HG03175 (cell line): ENCODE data around the gene RUNX2.

Experiments used
- ATAC-seq: cut with Tn5 transposase; IDR thresholded peaks from one replicate; pipeline ENCODE4 v1.9.1; 2021; ENCODE audit warnings: mild to moderate bottlenecking, moderate library complexity; ENCODE audit not compliant: unreplicated experiment

Gene RUNX2

DNA sequence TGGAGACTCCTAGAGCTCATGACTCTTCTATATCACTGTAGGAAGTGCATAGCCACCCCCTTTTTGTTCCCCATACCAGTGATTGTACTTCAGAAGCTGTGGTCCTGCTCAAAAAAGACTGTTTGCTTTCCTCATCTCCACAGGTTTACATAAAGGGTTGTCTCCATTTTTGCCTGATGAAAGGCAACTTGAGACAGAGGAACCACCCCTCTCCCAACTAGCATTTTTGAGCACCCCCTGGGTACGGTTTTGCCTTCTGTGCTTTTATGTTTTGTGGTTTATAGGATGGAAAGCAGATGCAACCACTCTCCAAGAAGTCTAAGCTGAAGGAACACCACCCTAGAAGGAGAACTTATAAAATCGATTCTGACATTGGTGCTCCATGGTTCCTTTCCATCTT is 177.3 kb downstream of the RUNX2 start:
- ATAC-seq, result no peak

DNA sequence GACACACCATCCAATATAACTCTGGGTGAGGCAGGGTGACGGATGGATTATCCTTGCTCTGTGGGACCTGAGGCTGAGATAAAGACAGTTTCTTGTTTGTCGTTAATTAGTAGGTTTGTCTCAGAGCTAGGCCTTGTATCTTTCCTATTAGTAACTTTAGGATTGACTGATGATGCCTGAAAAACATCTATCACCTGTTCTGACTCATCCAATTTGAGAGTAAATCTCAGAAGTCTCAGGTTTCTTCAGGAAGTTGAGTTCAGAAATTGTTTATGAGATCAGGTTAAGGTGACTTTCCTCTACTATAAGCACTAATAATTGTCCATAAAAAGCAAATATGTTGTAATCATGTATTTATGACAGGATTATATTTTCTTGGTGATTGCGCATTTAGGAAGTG is 179.1 kb downstream of the RUNX2 start:
- no peak for ATAC-seq

DNA sequence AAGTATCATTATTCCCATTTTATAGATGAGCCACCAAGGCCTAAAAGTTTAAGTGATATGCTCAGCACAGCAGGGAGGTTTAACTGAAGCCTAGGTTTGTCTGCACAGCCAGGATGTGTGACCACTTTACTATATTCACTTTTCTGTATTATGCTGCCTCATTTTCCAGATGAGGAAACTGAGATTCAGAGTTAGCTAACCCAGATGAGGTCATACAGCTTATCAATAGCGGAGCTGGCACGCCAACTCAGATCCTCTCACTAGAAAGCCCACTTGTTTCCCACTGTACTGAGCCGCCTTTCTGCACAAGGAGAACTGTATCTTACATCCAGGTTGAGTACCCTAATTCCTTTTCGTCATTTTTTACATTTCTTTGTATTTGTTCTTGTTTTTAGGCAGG is 181.3 kb downstream of the RUNX2 start:
- no peak for ATAC-seq

DNA sequence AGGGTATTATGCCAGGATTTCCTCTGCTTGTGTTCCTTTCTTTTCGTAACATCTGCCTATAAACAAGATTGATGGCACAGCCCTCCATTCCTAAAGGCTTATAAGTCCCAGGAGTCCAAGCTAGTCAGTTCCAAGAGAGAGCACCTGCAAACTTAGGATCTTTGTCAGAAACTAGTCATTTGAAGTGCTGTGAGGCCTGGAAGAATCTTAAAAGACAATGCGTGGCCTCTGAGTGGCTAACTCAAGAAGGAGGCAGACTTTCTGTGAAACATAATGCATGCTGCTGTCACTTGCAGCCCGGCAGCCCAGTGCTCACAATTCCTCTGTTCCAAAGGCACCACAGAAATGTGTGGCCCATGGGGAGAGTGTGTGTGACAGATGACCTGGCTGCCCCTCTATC is 184.6 kb downstream of the RUNX2 start:
- ATAC-seq, result no peak

DNA sequence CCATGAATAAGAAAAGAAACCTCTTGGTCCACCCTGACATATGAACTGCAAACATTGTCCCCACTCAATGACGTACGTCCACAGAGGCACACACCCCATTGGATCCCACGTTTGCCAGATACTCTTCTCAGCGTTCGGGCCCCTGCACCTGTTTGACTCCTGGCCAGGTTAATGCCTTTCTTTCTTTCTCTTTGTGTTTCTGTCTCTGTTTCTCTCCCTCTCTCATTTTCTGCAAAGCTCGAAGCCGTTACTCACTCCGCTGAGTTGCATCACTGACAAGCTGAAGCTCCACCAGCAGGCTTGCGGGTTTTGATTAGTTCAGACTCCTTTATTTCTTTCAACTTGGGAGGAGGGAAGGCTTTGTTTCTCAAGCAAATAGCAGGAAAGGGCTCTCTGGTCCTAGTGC is 185.1 kb downstream of the RUNX2 start:
- no peak for ATAC-seq

DNA sequence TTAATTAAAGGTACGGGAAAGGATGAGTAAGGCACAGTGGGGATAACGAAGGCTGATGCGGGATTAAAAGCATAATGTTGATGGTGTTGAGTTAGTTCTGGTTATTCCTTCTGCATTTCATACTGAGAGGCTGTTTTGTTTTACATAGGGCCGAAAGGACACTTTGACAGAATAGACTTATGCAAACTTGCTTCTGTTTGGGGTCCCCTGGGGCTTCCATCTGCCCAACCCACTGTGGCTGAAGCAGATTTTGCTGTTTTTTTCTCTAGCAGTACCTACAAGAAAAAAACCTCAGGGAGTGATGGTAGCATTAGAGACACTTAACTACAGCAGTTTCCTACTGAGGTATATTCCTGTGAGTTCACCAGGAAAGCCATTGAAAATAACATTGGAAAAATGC is 185.7 kb downstream of the RUNX2 start:
- no peak for ATAC-seq

DNA sequence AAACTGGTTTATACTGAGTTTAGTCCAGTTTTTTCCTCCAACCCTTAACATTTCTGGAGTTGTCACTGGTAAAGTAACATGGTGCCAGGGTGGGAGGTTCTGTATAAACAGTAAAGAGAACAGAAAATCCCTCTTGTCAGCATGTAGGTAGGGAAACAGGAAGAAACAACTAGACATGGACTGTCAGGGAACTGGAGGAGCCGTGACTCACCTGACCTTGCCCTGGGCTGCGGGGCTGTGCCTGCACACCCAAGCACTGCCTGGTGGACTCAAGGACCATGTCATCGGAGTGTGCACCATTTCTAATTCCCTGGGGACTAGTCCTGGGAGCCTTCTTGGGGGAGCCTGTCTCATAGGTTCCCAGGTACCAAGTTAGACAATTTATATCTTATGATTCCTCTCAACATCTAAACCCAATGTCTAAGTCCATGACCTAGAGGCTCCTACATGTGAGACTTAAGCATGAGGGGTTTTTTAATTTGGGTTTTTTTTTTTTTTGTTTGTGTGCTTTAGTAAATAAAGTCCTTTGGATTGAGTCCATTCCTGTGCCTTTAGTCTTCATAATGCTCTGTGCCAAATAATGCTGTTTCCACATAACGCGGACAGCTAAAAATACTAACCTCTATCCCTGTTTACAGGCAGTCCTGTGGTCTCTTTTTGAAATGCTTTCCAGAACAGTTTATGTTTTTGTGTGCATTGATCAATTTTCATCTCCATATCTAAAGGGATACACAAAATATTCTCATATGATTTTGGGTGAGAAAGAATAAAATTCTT is 186.5 kb downstream of the RUNX2 start:
- no peak for ATAC-seq

DNA sequence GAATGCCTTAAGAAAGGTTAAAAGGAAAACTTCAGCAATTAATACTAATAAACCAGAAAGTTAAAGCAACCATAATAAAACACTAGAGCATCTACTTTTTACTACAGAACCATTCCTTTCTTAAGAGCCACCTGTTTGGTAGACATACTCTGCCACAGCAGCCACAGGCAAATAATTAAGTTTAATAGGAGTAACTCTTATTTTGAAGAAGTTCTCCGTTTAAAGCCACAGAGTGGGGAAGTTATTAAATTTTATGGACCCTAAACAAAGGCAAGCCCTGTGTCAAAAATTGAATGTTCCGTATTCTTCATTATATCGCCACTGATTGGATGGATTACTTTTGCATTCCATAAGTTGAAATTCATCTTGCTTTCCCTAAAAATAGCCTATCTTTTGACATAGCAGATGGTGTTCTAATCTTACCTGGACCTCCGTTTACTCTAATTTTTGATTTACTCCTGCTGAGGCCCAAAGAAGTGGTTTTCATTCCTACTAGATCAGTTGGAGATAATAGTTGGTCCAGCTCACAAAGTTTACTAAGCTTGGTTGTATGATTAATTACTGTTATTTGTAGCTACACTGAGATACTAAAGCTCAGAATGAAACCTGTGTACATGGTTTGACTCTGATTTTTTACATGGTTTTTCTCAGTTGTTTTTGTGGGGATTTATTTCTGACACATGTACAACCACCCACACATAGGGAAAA is 190.0 kb downstream of the RUNX2 start:
- no peak for ATAC-seq

DNA sequence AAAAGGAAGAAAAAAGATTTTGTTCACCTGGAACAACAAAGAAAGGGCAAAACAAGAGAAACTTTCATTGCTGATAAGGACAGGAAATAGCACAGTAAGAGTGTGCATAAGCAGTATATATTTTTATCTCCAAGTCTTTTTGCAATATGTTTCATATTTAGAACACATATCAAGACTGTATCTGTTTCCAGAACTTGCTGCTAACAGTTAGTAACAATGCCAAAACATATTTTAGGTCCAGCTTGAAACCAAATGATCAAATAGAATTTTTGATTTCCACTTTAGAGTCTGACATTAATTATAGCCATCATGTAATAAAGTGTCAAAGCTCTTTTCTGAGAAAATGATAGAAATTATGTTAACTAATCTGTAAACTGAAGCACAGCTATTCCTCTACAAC is 193.1 kb downstream of the RUNX2 start:
- ATAC-seq, result no peak

DNA sequence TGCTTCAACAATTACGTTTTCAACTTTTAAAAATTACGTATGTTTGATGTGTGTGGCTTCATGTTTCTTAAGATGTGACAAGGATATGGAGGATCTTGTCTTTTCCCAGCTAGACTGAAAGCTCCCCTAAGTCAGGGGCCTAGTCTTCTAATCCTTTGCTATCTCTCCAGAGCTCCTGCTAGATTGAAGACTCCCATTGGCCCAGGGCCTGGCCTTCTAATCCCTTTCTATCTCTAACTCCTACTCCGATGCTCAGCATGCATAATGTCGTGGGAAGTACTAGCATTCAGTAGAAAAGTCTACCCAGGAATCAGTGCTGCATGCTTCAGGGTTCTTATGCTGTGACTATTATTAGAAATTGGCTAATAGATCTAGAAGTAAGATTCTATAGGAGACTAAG is 194.4 kb downstream of the RUNX2 start:
- ATAC-seq, result no peak

DNA sequence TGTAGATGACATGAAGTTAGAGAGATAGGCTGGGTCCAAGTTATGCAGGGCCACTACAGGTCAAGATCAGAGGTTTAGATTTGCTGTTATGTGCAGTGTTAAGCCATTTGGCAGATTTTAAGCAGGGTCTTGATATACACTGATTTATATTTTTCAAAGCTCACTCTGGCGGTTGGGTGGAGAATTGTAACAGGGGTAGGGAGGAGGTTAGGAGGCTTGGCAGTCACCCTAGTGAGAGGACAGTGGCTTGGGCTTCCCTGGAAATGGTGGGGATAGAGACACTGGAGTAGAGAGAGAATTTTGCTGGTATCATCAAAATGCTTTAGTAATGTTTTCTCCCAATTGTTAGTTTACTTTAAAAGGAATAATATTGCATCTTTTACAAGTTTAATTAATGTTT is 199.1 kb downstream of the RUNX2 start:
- no peak for ATAC-seq

DNA sequence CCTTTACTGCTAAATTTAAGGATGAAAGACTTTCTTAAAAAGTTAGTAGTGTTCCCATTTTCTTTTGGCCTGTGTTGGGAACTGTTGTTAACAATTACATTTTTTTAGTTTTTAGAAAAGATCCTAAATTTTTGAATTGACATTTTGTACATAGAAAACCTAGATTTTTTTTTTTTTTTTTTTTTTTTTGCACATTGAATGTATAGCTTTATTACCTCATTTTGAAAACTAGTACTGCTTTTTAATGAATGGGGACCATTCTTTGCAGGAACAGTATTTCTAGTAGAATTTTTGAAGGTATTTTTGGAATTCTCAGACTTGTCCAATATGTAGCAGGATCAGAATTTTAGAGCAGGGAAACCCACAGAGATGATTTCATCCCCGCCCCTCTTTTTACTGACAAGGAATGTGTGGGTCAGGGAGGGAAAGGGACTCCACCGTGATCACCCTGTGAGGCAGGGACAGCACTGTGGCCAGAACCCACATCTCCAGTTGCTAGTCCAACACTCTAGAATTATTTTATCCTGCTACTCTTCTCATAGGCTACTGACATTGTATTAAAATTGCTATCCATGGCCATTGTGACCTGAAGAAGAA is 204.0 kb downstream of the RUNX2 start:
- ATAC-seq, result no peak

DNA sequence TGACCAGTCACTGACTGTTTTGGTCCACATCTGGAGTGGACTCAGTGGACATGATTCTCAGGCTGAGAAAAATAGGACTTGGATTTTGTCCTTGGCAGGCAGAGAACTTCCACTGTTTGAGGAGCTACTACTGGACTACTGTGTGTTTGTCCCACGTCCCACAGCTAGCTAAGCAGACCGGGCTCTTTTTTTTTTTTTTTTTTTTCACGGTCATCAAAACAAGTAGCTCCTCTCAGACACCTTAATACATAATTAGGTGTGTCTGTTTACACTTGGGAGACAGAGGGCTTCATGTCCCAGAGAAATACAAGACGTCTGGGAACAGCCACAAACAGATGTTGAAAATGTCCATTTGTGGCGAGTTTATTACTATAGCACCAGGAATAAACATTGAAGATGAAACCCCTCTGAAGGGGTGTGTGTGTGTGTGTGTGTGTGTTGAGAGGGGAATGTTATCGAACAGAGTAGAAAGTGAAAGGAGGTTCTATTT is 204.6 kb downstream of the RUNX2 start:
- ATAC-seq, result no peak

DNA sequence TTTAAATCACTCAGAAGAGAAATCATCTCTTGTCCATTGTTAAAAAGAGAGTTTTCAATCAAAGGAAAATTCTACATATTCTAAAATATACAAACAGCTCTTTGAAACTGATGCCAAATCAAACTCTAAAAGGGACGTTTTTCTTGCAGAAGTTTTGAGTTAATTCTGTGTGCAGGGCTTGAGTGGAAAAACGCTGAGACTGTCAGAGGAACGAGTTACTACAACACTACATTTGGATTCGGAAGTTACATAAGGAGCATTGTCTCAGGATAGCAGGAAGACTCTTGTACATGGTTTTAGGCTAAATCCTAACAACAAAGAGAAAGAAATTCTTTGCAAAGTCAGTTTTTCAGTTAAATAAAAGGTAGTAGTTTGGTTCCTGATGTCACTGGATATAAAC is 205.3 kb downstream of the RUNX2 start:
- no peak for ATAC-seq

DNA sequence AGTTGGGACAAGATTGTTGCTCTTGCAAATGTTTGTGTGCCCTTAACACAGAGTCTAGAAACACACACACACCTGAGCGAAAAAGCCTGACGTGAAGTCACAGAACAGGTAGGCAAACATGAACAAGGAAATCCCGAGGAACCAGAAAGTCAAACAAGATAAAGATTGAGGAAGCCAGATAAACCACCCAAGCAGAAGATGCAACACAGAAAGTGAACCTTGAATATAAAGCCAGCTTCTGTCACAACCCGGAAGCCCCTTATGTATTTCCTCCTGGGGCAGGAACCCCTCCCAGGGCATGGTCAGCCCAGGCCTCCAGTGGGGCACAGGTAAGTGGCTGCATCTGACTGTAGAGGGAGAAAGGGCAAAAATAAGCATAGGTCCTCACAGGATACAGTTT is 207.8 kb downstream of the RUNX2 start:
- ATAC-seq, result no peak

DNA sequence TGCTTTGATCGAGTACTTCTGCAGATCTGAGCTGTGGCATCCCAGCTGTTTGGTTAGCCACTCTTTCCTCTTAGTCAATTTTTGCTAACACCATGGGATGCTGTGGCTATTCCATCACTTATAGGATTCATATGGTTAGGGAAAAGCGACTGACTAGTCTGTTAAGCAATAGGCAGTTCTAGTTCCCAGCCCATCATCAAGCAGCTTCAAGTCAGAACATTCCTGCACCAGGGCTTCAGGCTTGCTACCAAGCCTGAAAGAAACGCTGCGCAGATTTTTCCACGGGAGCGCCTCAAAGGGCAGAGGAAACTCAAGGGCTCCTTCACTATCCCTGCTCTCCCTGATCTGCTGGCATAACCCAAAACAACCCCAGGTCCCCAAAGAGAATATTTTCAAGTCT is 209.4 kb downstream of the RUNX2 start:
- no peak for ATAC-seq

DNA sequence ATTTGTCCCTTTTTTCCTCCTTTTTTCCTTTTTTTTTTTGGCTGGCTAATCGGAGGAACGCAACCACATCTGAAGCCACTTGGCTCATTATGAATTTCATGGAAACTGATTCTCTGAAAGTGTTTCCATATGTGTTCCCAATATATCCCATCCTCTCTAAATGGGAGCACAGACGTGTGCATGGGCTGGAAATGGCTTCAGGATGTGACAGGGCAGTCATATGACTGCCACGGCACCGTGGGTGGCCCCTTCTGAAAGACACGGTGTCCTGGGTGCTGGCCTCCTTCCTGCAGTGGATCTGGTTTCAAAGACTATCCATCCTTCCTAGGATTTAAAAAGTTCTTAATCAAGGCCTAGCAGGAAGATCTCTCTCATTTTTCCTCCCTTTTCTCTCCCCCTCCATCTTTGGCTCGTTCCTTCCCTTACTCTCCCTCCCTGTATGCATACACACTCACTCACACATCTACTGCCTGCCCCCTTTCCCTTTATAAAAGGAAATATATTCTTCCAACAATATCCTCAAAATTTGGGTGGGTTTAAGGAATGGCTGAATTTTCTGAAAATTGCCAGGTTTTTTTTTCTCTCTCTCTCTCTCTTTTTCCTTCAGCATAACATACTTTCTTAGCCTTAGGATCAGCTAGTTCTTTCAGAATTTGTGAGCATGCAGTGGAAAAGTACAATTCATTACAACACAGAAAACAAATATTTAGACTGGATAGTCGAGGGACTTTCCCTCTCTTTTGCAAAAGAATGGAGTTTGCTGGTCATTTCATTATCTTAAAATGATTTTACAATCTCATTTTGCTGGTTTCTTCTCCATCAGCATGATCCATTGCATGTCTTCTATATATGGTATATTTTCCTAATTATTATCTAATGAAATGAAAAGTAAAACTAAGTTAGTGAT is 210.8 kb downstream of the RUNX2 start:
- ATAC-seq, result no peak

DNA sequence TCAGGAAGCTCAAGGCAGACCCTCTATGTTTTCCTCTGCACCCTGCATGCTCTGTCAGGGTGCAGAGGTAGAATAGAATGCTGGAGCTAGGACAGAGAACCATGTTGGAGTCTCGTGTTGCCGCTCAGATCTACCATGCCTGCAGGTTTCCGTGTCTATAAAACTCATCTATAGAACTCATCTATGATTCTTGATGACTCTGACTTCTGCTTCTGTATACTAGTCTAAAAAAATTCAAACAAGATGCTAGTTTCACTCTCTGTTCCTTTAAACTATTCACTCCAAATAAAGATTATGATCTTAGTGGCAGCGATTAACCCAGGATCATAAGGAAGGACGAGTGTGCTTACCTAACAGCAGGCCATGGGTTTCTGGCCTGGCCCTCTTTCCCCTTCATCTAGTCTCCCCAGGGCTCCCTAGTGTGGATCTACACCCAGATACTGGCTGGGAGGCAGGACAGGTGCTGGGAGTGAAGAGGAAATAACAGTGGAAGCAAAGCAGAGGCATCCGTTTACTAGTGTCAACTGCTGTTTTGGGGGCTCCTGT is 212.3 kb downstream of the RUNX2 start:
- ATAC-seq, result no peak

DNA sequence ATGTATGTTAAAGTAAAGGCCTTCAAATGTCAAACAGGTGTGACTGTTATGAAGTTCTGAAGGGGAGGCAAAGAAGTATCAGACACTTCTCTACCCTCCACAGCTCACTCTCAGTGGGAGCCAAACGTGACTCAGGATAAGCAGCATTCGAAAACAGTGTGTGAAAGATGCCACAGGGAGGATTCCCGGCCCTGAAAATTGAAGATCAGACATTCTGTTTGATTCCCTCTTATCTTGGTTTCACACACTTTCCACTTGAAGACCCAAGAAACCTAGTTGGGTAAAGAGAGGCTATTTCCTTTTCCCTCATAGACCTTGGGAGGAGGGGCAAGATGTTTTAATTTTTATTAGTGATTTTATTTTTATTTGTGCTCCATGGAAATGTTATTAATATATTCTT is 213.8 kb downstream of the RUNX2 start:
- ATAC-seq, result no peak

DNA sequence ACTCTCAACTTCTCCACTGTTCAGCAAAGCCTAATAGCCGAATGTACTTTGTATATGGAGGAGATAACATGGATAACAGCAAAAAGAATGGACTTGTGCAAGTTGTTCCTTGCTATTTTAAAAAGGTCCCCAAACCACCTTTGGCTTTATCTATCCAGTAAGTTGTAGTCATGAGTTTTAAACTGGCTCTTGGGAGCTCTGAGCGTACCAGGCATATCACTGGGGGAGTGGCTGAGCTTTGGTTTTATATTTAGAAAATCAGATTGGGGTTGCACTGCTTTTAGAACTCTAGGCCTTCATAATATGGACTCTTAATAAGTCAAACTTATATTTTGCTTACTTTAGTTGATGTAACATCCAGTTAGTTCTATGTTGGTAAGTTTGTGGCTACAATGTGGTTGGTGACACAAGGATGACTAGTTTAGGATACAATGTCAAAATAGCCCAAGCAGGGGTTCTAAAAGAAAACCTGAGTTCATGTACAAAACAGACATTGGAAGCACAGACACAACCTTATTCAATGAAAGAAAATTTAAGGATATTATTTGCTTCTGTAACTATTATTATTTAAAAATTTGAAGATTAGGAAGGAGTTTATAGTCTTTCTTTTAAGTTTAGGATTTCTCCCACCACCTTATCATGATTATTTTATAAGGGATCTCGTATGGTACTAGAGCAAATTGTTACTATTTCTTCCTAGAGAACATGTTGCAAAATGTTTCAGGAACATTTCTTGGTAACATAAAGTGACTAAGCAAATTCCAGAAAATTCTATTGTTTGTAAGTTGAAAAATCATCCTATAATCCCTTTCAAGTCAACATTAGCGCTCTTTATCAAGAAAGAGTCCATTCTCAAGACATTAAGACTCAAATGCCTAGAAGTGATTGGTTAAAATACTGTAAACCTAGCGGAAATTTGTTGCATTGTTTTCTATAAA is 215.4 kb downstream of the RUNX2 start:
- ATAC-seq, result no peak
